Fibroblast of the aortic adventitia (primary cell): ENCODE results near the gene SPATA20. TPM values are rescaled to one million over a fixed set of nuclear protein-coding genes. Genes with fewer than 3 reads are reported as not detected.

Source experiments
- DNase-seq: peaks from one replicate; pipeline ENCODE4 v3.0.0-alpha.2; 2010; ENCODE audit warnings: low read depth
- H3K4me3 ChIP-seq: 2 replicates; pipeline ENCODE4 v1.5.1; 2011; ENCODE audit warnings: low read depth, mild to moderate bottlenecking, control low read depth, low read length, moderate library complexity
- CTCF ChIP-seq: IDR thresholded peaks from 2 replicates; pipeline ENCODE4 v1.5.1; 2011; ENCODE audit warnings: mild to moderate bottlenecking, low read length, control low read depth, inconsistent platforms; ENCODE audit not compliant: insufficient read depth
- total RNA-seq: library from RNA; depleted of rRNA; stranded (reverse); fragments of >200 nt; gene quantifications from 2 replicates; pipeline ENCODE4 v1.2.3, GENCODE V29; 2012; ENCODE audit warnings: low replicate concordance

SPATA20 gene
- total RNA-seq, 1 donor = 63.6 TPM

- H3K4me3 ChIP-seq = no peak overlapping the region
- DNase-seq = no peak
- TF ChIP-seq CTCF = no peak
Observed at GRCh38 chr17:50520483-50520882, 26.5 kb upstream of the SPATA20 start.

GRCh38 chr17:50521514-50521913 lies 25.5 kb upstream of the SPATA20 start:
- no peak for TF ChIP-seq CTCF
- DNase-seq = no peak
- H3K4me3 ChIP-seq = no peak overlapping the region

GRCh38 chr17:50522766-50523165 lies 24.2 kb upstream of the SPATA20 start:
- no peak for TF ChIP-seq CTCF
- no peak for DNase-seq
- no peak overlapping the region for H3K4me3 ChIP-seq

GRCh38 chr17:50523208-50523607 lies 23.8 kb upstream of the SPATA20 start:
- no peak for TF ChIP-seq CTCF
- H3K4me3 ChIP-seq = no peak overlapping the region
- no peak for DNase-seq

GRCh38 chr17:50524838-50525237 lies 22.1 kb upstream of the SPATA20 start:
- no peak for TF ChIP-seq CTCF
- no peak for DNase-seq
- no peak overlapping the region for H3K4me3 ChIP-seq

GRCh38 chr17:50527155-50527762 lies 19.7 kb upstream of the SPATA20 start:
- H3K4me3 ChIP-seq = no peak overlapping the region
- TF ChIP-seq CTCF = no peak
- DNase-seq = no peak

- TF ChIP-seq CTCF = no peak
- DNase-seq = no peak
- no peak overlapping the region for H3K4me3 ChIP-seq
Observed at GRCh38 chr17:50527949-50528474, 19.0 kb upstream of the SPATA20 start.
